Ishikawa (cell line): ENCODE data around the gene LMAN1.
A peak's percentile ranks its signal among the peaks of the same experiment; 100 is the strongest.

Experiments
- CEBPB ChIP-seq: IDR thresholded peaks from 2 replicates; pipeline ENCODE4 v1.6.1; 2012
- CREB1 ChIP-seq: IDR thresholded peaks from 2 replicates; pipeline ENCODE4 v1.6.1; 2012; ENCODE audit warnings: low read depth
- EGR1 ChIP-seq: IDR thresholded peaks from 2 replicates; pipeline ENCODE4 v1.6.1; 2012
- EP300 ChIP-seq: IDR thresholded peaks from 2 replicates; pipeline ENCODE4 v1.6.1; 2012; ENCODE audit warnings: borderline replicate concordance
- FOXM1 ChIP-seq: IDR thresholded peaks from 2 replicates; pipeline ENCODE4 v1.6.1; 2012; ENCODE audit warnings: low read depth, borderline replicate concordance
- NFIC ChIP-seq: IDR thresholded peaks from 2 replicates; pipeline ENCODE4 v1.6.1; 2012
- RAD21 ChIP-seq: IDR thresholded peaks from 2 replicates; pipeline ENCODE4 v1.6.1; 2012; ENCODE audit warnings: low read depth
- TAF1 ChIP-seq: IDR thresholded peaks from 2 replicates; pipeline ENCODE4 v1.6.1; 2012; ENCODE audit warnings: low read depth, mild to moderate bottlenecking
- TCF12 ChIP-seq: IDR thresholded peaks from 2 replicates; pipeline ENCODE4 v1.6.1; 2012; ENCODE audit warnings: low read depth
- TEAD4 ChIP-seq: IDR thresholded peaks from 2 replicates; pipeline ENCODE4 v1.6.1; 2012
- YY1 ChIP-seq: IDR thresholded peaks from 2 replicates; pipeline ENCODE4 v1.6.1; 2012; ENCODE audit warnings: low read depth
- ZBTB7A ChIP-seq: IDR thresholded peaks from 2 replicates; pipeline ENCODE4 v1.6.1; 2012; ENCODE audit warnings: low read depth
- TF ChIP-seq, protein P1 (sequence below): IDR thresholded peaks from 2 replicates; pipeline ENCODE4 v1.6.1; 2012
- TF ChIP-seq, protein P2 (sequence below): IDR thresholded peaks from 2 replicates; pipeline ENCODE4 v1.6.1; 2012
- TF ChIP-seq, protein P3 (sequence below): IDR thresholded peaks from 2 replicates; pipeline ENCODE4 v1.6.1; 2012; ENCODE audit warnings: low read depth, mild to moderate bottlenecking

The LMAN1 gene

DNA sequence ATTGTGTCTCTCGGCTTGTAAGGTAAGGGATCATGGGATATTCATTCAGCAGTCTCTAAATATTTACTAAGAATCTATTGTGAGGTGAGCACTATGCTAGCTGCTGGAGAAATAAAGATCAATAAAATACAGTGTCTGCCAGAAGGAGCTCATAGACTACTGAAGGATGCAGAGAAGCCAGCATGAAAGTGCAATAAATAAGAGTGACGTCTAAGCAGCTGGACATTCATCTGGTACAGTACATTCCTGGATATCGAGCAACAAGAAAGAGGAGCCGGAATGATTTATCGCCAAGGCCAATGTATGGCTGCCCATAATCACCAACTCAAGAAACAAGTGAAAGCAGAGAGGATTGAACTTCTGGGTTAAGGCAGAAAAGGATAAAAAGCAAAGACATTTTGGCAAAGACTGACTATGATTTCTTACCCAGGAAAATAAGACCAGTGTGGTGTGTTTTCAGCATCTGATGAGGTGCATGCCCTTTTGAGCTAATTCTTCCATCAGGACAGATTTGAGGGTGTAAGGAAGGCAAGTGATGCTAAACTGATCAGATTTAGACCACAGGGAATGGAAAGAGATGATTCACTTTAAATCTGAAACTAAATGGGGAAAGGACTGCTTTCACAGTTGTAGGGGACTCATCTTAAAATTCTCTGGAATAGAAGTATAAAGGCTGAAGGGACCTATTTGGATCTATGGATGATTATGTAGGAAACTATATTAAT, 18.7 kb upstream of the LMAN1 start:
- no peak for TF ChIP-seq TEAD4
- TF ChIP-seq NFIC: no peak
- TF ChIP-seq, protein P1, sequence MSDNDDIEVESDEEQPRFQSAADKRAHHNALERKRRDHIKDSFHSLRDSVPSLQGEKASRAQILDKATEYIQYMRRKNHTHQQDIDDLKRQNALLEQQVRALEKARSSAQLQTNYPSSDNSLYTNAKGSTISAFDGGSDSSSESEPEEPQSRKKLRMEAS: no peak
- TF ChIP-seq, protein P2, sequence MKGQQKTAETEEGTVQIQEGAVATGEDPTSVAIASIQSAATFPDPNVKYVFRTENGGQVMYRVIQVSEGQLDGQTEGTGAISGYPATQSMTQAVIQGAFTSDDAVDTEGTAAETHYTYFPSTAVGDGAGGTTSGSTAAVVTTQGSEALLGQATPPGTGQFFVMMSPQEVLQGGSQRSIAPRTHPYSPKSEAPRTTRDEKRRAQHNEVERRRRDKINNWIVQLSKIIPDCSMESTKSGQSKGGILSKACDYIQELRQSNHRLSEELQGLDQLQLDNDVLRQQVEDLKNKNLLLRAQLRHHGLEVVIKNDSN: no peak
- TF ChIP-seq CREB1: no peak

DNA sequence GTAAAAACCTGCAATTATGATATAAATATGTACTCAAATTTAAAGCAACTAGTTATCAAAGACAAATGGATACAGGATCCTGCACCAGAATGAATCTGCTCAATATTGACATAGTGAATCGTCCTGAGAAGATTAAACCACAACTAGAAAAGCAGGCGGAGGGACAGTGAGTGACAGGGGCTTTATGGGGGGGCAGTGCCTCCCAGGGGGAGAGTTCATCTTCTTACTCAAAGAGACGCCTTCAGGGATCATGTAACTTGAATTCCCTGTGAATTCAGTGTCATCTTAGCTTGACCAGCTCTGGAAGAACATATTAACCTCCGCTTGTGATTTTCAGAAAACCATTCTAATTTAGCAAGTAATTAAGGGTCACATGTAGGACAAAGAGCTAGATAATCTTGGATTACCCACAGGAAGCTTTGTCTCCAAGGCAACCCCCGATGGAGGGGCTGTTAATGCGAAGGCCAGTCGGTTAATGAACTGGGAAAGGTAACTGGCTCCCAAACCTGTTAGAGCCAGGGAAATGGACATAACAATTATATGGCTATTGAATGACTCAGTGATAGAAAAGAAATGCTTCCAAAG, 17.4 kb upstream of the LMAN1 start:
- TF ChIP-seq YY1 (no peak), EP300 (no peak), FOXM1 (no peak), EGR1 (no peak), TAF1 (no peak), NFIC (no peak), CEBPB (no peak), TCF12 (no peak), RAD21 (no peak), TEAD4 (no peak), ZBTB7A (no peak), CREB1 (no peak)
- TF ChIP-seq, protein P2: no peak
- TF ChIP-seq, protein P1: no peak
- TF ChIP-seq, protein P3, sequence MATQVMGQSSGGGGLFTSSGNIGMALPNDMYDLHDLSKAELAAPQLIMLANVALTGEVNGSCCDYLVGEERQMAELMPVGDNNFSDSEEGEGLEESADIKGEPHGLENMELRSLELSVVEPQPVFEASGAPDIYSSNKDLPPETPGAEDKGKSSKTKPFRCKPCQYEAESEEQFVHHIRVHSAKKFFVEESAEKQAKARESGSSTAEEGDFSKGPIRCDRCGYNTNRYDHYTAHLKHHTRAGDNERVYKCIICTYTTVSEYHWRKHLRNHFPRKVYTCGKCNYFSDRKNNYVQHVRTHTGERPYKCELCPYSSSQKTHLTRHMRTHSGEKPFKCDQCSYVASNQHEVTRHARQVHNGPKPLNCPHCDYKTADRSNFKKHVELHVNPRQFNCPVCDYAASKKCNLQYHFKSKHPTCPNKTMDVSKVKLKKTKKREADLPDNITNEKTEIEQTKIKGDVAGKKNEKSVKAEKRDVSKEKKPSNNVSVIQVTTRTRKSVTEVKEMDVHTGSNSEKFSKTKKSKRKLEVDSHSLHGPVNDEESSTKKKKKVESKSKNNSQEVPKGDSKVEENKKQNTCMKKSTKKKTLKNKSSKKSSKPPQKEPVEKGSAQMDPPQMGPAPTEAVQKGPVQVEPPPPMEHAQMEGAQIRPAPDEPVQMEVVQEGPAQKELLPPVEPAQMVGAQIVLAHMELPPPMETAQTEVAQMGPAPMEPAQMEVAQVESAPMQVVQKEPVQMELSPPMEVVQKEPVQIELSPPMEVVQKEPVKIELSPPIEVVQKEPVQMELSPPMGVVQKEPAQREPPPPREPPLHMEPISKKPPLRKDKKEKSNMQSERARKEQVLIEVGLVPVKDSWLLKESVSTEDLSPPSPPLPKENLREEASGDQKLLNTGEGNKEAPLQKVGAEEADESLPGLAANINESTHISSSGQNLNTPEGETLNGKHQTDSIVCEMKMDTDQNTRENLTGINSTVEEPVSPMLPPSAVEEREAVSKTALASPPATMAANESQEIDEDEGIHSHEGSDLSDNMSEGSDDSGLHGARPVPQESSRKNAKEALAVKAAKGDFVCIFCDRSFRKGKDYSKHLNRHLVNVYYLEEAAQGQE: no peak

DNA sequence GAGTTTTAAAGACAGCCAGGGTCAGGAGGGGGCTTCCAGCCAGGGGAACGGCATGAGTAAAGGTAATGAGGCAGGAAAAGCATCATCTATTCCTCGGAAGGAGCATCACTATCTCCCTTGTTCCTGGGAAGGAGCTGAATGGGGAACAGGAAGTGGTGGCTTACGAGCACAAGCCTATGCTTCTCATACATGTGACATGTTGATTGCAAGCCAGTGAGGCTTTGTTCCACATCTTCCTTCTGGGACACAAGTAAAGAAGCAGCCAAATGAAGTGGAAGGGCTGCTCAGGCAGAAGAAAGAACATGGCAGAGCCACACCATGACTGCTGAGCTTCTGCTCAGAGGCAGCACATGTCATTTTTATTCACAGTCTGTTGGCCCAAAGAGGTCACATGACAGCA, 15.1 kb upstream of the LMAN1 start:
- TF ChIP-seq, protein P1: no peak
- TF ChIP-seq TCF12 (no peak), ZBTB7A (no peak), FOXM1 (no peak), YY1 (no peak), TEAD4 (no peak), NFIC (no peak), TAF1 (no peak), EP300 (no peak), EGR1 (no peak), CREB1 (no peak)
- TF ChIP-seq, protein P3: no peak
- TF ChIP-seq, protein P2: no peak

DNA sequence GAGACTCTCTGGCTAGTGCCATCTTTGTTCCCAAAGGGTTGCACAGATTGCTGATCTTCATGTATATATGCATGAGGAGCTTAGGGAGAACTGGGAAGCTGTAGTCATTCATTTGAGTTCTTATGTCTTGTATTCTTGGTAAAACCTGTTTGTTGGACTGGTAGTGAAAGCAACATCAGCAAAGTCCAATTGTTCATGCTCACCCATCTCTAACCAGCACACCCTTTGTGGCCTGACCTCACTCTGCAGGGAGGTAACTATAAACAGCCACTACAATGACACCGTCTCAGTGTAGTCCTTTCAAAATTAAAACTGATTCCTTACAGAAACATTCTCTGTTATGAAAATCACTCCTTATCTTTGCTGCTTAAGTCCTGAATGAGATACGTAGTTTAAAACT, 13.9 kb upstream of the LMAN1 start:
- TF ChIP-seq, protein P3: no peak
- TF ChIP-seq CEBPB: no peak
- peak; percentile 54; the same call in 1 of the 2 replicates for TF ChIP-seq TCF12
- TF ChIP-seq EP300: 0 out of 2 replicates have a peak, but pooled peaks have one; percentile 41
- TF ChIP-seq RAD21: no peak
- TF ChIP-seq FOXM1: no peak
- TF ChIP-seq, protein P2: no peak
- no peak for TF ChIP-seq EGR1
- TF ChIP-seq TEAD4: no peak
- TF ChIP-seq CREB1: no peak
- TF ChIP-seq NFIC: no peak
- TF ChIP-seq, protein P1: peak; percentile 46; the same call in 1 of the 2 replicates
- TF ChIP-seq YY1: 0 out of 2 replicates have a peak, but pooled peaks have one; percentile 17
